Keratinocyte (primary cell): ENCODE results near the gene ABLIM2. TPM values are rescaled to one million over a fixed set of nuclear protein-coding genes. Genes with fewer than 3 reads are reported as not detected.

Experiments used
- DNase-seq: peaks from one replicate; pipeline ENCODE4 v3.0.0-alpha.2; 2011; ENCODE audit warnings: low read depth, missing footprints, low spot score
- FAIRE-seq: peaks from 2 replicates; lab custom pipeline; 2011; peaks lifted over from hg19 to GRCh38; lab: Jason Lieb, UNC
- H2AFZ ChIP-seq: 2 replicates; pipeline ENCODE4 v1.6.0; 2012; ENCODE audit warnings: low read length, control low read depth, inconsistent platforms; ENCODE audit not compliant: control insufficient read depth
- H3K27ac ChIP-seq: 2 replicates; pipeline ENCODE4 v1.5.1; 2011; ENCODE audit warnings: low read length; ENCODE audit not compliant: control insufficient read depth, insufficient read depth
- H3K27me3 ChIP-seq: 3 replicates; pipeline ENCODE4 v1.6.0; 2011; ENCODE audit warnings: low read length; ENCODE audit not compliant: control insufficient read depth, insufficient read depth; ENCODE audit errors: extremely low read depth
- H3K36me3 ChIP-seq, 2 experiments: 2 replicates in 1 of 2; 3 replicates in 1 of 2; pipeline ENCODE4 v1.5.1; 2011; ENCODE audit warnings: low read length in 2 of 2, mild to moderate bottlenecking in 1 of 2; ENCODE audit not compliant: control insufficient read depth in 2 of 2, insufficient read depth in 2 of 2; ENCODE audit errors: extremely low read depth in 1 of 2
- H3K4me1 ChIP-seq: 3 replicates; pipeline ENCODE4 v1.5.1; 2011; ENCODE audit warnings: low read length; ENCODE audit not compliant: control insufficient read depth, insufficient read depth; ENCODE audit errors: extremely low read depth
- H3K4me2 ChIP-seq: 3 replicates; pipeline ENCODE4 v1.6.0; 2011; ENCODE audit warnings: low read depth, low read length; ENCODE audit not compliant: control insufficient read depth, insufficient read depth; ENCODE audit errors: extremely low read depth
- H3K4me3 ChIP-seq, 3 experiments: fragments of 200-600 bp in 1 of 3; sonication (generic) in 1 of 3; 2 replicates in 2 of 3; 3 replicates in 1 of 3; pipeline ENCODE4 v1.5.1; 2011 to 2016; ENCODE audit warnings: low read length in 3 of 3, mild to moderate bottlenecking in 3 of 3, control low read depth in 2 of 3, inconsistent platforms in 1 of 3, low read depth in 1 of 3, mixed read lengths in 1 of 3, mixed run types in 1 of 3, moderate library complexity in 1 of 3; ENCODE audit not compliant: control insufficient read depth in 2 of 3, insufficient read depth in 2 of 3; ENCODE audit errors: extremely low read depth in 1 of 3
- H3K79me2 ChIP-seq: 2 replicates; pipeline ENCODE4 v1.6.0; 2012; ENCODE audit warnings: low read length; ENCODE audit not compliant: control insufficient read depth, insufficient read depth
- H3K9ac ChIP-seq: 3 replicates; pipeline ENCODE4 v1.6.0; 2011; ENCODE audit warnings: low read length; ENCODE audit not compliant: control insufficient read depth, insufficient read depth; ENCODE audit errors: extremely low read depth
- H3K9me1 ChIP-seq: 3 replicates; pipeline ENCODE4 v1.6.0; 2011; ENCODE audit warnings: low read length; ENCODE audit not compliant: control insufficient read depth, insufficient read depth; ENCODE audit errors: extremely low read depth
- H3K9me3 ChIP-seq: 2 replicates; pipeline ENCODE4 v1.5.1; 2012; ENCODE audit warnings: low read depth, low read length; ENCODE audit not compliant: control insufficient read depth
- H4K20me1 ChIP-seq: 3 replicates; pipeline ENCODE4 v1.6.0; 2011; ENCODE audit warnings: low read length; ENCODE audit not compliant: control insufficient read depth, insufficient read depth; ENCODE audit errors: extremely low read depth
- EZH2 ChIP-seq: IDR thresholded peaks from one replicate; pipeline ENCODE4 v1.6.1; 2012; ENCODE audit warnings: inconsistent platforms, mild to moderate bottlenecking, low read length, moderate library complexity
- dilution Hi-C: fragments of 300-500 bp; cut with MboI; formaldehyde crosslinking; loops from one replicate; pipeline ENCODE4 v1.7.0; 2020; ENCODE audit warnings: low sequenced_read_pairs; ENCODE audit not compliant: extremely low pct_ligation_motif_present
- polyA plus RNA-seq, 5 experiments: library from polyadenylated mRNA; depleted of rRNA in 3 of 5; stranded (reverse) in 3 of 5; stranded (forward) in 1 of 5; unstranded in 1 of 5; fragments of >200 nt; gene quantifications; 1 replicate in 1 of 5; 2 replicates in 3 of 5; 3 replicates in 1 of 5; pipeline versions ENCODE4 v1.2.1 to v1.2.3, GENCODE V29; 2011 to 2012; ENCODE audit warnings: missing spikeins in 2 of 5, low read depth in 1 of 5, low replicate concordance in 1 of 5
- TF ChIP-seq, protein P1 (sequence below), 3 experiments: IDR thresholded peaks in 1 of 3; conservative IDR thresholded peaks in 1 of 3; optimal IDR thresholded peaks in 1 of 3; 2 replicates in 2 of 3; 3 replicates in 1 of 3; pipeline versions ENCODE3 to v1.5.1; 2011; ENCODE audit warnings: low read length in 3 of 3, mild to moderate bottlenecking in 3 of 3, moderate library complexity in 2 of 3, control low read depth in 1 of 3, inconsistent platforms in 1 of 3; ENCODE audit not compliant: insufficient read depth in 2 of 3; ENCODE audit errors: extremely low read depth in 1 of 3

Gene ABLIM2
- polyA plus RNA-seq, 1 donor (not counting 4 experiments of a cell fraction or from before 2014, with no cell fraction given): 0.94 TPM

DNA sequence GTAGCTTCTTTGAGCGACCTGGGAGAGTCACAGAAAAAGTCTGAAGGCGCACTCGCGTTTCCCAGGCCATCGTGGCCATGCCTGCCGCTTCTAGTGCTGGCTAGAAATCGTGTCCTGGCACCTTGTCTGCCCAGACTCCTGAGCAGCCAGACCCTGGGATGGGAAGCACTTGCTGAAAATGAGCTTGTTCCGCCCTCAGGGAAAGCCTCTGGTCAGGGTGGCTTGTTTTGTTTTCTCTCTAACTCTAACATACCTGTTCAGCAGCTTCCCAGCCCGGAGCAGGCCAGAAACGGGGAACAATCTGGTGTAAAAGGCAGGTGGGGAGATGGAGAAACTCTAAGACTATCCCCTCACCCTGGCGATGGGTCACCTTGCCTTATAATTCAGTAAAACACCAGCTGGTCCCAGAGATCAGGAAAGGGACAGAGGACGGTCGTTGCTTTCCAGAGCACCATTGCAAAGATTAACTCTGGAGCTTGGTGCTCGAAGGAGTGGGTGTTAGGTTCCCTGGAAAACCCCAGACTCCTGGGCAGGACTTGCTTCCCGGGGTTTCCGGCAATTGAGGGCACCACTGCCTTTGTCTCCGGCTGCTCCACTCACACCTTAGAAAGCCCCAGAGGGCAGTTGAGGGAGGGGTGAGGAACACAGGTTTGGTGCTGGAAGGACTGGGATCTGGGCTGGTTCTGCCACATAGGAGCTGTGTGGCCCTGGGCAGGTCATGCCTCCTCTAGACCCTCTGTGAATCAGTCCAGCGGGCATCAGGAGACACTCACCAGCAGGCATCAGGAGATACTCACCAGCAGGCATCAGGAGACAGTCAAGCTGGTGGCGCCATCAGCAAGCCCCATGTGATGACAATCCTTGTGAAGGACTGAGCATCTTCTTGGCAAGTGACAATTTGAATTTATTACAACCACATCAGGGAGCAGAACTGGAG, 36.0 kb upstream of the ABLIM2 start:
- Histone ChIP-seq H3K79me2 (peaks cover 4% of the 10 kb centered on the region), H3K27me3 (no peaks in the 10 kb centered on the region), H3K9me1 (no peaks in the 10 kb centered on the region), H3K4me3 (no peak overlapping the region), H3K4me2 (no peak overlapping the region), H3K27ac (no peak overlapping the region), H3K4me1 (peaks cover 37% of the 10 kb centered on the region), H2AFZ (no peak overlapping the region), H3K9me3 (no peaks in the 10 kb centered on the region), H3K36me3 (no peaks in the 10 kb centered on the region), H4K20me1 (no peaks in the 10 kb centered on the region), H3K9ac (no peak overlapping the region)
- no peak for FAIRE-seq
- TF ChIP-seq EZH2: no peak
- TF ChIP-seq, protein P1, sequence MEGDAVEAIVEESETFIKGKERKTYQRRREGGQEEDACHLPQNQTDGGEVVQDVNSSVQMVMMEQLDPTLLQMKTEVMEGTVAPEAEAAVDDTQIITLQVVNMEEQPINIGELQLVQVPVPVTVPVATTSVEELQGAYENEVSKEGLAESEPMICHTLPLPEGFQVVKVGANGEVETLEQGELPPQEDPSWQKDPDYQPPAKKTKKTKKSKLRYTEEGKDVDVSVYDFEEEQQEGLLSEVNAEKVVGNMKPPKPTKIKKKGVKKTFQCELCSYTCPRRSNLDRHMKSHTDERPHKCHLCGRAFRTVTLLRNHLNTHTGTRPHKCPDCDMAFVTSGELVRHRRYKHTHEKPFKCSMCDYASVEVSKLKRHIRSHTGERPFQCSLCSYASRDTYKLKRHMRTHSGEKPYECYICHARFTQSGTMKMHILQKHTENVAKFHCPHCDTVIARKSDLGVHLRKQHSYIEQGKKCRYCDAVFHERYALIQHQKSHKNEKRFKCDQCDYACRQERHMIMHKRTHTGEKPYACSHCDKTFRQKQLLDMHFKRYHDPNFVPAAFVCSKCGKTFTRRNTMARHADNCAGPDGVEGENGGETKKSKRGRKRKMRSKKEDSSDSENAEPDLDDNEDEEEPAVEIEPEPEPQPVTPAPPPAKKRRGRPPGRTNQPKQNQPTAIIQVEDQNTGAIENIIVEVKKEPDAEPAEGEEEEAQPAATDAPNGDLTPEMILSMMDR (optimal IDR thresholded peaks at IDR 0.05 in 1 of 3, IDR thresholded peaks at IDR 0.05 in 1 of 3, conservative IDR thresholded peaks at IDR 0.05 in 1 of 3; ENCODE audit: extremely low read depth in 1 of 3, insufficient read depth in 2 of 3, low read length in 3 of 3): no peak
- DNase-seq: no peak
- dilution Hi-C loops: no loop called here

DNA sequence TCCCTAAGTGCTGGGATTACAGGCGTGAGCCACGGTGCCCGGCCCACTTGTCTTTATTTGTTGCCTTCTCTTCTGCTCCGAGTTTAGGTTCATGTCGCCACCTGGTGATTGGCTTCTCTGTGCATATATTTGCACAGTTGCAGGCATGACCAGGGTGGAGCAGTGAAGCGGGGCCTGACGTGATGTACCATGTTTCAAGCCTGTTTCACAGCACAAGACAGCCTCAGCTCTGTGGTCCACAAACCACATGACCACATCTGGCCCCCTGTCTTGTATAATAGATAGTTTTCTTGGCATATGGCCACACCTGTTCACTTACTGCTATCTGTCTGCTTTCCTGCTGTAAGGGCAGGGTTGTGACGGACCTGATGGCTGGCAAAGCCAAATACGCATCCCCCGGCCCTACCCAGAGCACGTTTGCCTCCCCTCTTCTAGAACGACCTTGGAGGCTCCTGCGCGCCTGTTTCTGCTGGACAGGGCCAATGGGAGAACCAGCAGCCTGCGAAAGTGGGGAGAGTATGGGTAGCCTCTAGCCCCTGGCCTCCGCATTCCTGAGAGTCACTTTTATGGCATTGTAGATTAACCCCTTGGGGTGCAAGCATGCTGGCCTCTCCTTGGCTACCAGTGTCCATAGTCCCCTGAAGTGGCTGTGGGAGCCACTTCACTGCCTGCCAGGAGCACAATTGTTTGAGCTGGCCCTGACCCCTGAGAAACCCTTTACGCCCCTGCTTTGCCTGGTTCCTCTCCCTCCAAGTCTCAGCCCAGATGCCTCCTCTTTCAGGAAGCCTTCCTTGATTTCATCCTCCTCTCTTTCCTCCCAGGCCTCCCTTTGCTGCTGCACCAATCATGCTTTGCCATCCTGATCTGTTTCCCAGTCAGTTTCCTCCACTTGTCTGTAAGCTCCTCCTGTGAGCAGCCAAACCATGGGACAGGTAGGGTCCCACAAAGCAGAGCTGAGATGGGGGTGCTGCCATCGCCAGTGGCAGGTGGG, 34.4 kb upstream of the ABLIM2 start:
- Histone ChIP-seq H3K4me1 (peaks cover 39% of the 10 kb centered on the region), H2AFZ (no peak overlapping the region), H3K9ac (no peak overlapping the region), H3K27ac (no peak overlapping the region), H3K4me2 (no peak overlapping the region), H3K36me3 (no peaks in the 10 kb centered on the region), H3K4me3 (no peak overlapping the region), H3K9me1 (no peaks in the 10 kb centered on the region), H3K79me2 (no peaks in the 10 kb centered on the region), H3K9me3 (no peaks in the 10 kb centered on the region), H4K20me1 (no peaks in the 10 kb centered on the region), H3K27me3 (no peaks in the 10 kb centered on the region)
- dilution Hi-C loops: no loop called here
- no peak for TF ChIP-seq EZH2
- TF ChIP-seq, protein P1 (optimal IDR thresholded peaks at IDR 0.05 in 1 of 3, IDR thresholded peaks at IDR 0.05 in 1 of 3, conservative IDR thresholded peaks at IDR 0.05 in 1 of 3; ENCODE audit: extremely low read depth in 1 of 3, insufficient read depth in 2 of 3, low read length in 3 of 3): peak in 2 of 3 experiments; percentile 32 to 56
- DNase-seq: no peak
- peak; percentile 51 for FAIRE-seq
